ENCODE measurements around the gene EML6.

Gene EML6

DNA sequence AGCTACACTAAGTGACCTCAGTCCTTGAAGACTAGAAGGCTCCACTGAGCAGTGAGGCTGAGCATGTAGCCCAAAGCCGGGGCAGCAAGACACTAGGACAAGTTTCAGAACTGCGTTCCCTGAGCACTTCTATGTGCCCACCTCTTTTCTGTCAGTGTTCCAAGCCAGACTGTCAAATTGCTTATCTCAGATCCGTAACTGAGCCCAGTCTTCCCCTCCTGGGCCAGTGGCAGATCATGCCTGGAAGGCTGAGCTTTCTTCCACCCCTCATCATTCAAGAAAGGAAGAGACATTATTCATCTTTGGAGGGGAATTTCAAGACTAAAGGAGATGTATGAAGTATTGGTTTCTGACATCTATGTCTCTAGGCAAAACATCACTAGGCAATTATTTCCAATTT is 49.8 kb downstream of the EML6 start:
- Histone ChIP-seq H3K36me3 (replicated peaks; ENCODE audit: low read depth, low read length) (no peaks in the 10 kb centered on the region), H3K27ac (ENCODE audit: low read length) (no peak overlapping the region), H3K79me2 (ENCODE audit: low read length) (no peaks in the 10 kb centered on the region), H3K4me2 (ENCODE audit: low read length) (no peak overlapping the region), H2AFZ (ENCODE audit: low read depth, low read length) (no peak overlapping the region), H3K4me1 (ENCODE audit: low read length) (peaks cover under 1% of the 10 kb centered on the region), H3K27me3 (ENCODE audit: low read depth, low read length) (no peaks in the 10 kb centered on the region), H3K9me3 (ENCODE audit: insufficient read depth, low read length) (no peaks in the 10 kb centered on the region), H3K9ac (ENCODE audit: low read length) (no peak overlapping the region), H4K20me1 (ENCODE audit: insufficient read depth, low read length) (no peaks in the 10 kb centered on the region), H3K4me3 (ENCODE audit: low read length) (no peak overlapping the region)
- TF ChIP-seq EZH2phosphoT487 (IDR thresholded peaks at IDR 0.05; ENCODE audit: low read depth) (no peak), CTCF (IDR thresholded peaks at IDR 0.05; ENCODE audit: low read depth, low read length) (no peak)

- Histone ChIP-seq H3K27me3 (ENCODE audit: low read depth, low read length) (no peaks in the 10 kb centered on the region), H3K4me2 (ENCODE audit: low read length) (no peak overlapping the region), H3K4me1 (ENCODE audit: low read length) (no peaks in the 10 kb centered on the region), H3K9me3 (ENCODE audit: insufficient read depth, low read length) (no peaks in the 10 kb centered on the region), H3K79me2 (ENCODE audit: low read length) (no peaks in the 10 kb centered on the region), H3K9ac (ENCODE audit: low read length) (no peak overlapping the region), H3K36me3 (replicated peaks; ENCODE audit: low read depth, low read length) (no peaks in the 10 kb centered on the region), H2AFZ (ENCODE audit: low read depth, low read length) (no peak overlapping the region), H3K4me3 (ENCODE audit: low read length) (no peak overlapping the region), H3K27ac (ENCODE audit: low read length) (no peak overlapping the region), H4K20me1 (ENCODE audit: insufficient read depth, low read length) (no peaks in the 10 kb centered on the region)
- no peak for TF ChIP-seq EZH2phosphoT487 (IDR thresholded peaks at IDR 0.05; ENCODE audit: low read depth)
- no peak for TF ChIP-seq CTCF (IDR thresholded peaks at IDR 0.05; ENCODE audit: low read depth, low read length)
These were observed 50.4 kb downstream of the EML6 start for GRCh38 chr2:54773838-54774237.

- Histone ChIP-seq H3K4me1 (ENCODE audit: low read length) (no peaks in the 10 kb centered on the region), H3K27me3 (ENCODE audit: low read depth, low read length) (no peaks in the 10 kb centered on the region), H3K9ac (ENCODE audit: low read length) (no peak overlapping the region), H3K79me2 (ENCODE audit: low read length) (no peaks in the 10 kb centered on the region), H3K36me3 (replicated peaks; ENCODE audit: low read depth, low read length) (no peaks in the 10 kb centered on the region), H3K4me3 (ENCODE audit: low read length) (no peak overlapping the region), H4K20me1 (ENCODE audit: insufficient read depth, low read length) (no peaks in the 10 kb centered on the region), H2AFZ (ENCODE audit: low read depth, low read length) (no peak overlapping the region), H3K9me3 (ENCODE audit: insufficient read depth, low read length) (no peaks in the 10 kb centered on the region), H3K4me2 (ENCODE audit: low read length) (no peak overlapping the region), H3K27ac (ENCODE audit: low read length) (no peak overlapping the region)
- TF ChIP-seq EZH2phosphoT487 (IDR thresholded peaks at IDR 0.05; ENCODE audit: low read depth) (no peak), CTCF (IDR thresholded peaks at IDR 0.05; ENCODE audit: low read depth, low read length) (no peak)
These were observed 52.2 kb downstream of the EML6 start for GRCh38 chr2:54775710-54776109.

GRCh38 chr2:54776494-54776893 is 53.0 kb downstream of the EML6 start:
- H4K20me1 ChIP-seq (ENCODE audit: insufficient read depth, low read length) = no peaks in the 10 kb centered on the region
- H3K27me3 ChIP-seq (ENCODE audit: low read depth, low read length) = no peaks in the 10 kb centered on the region
- no peaks in the 10 kb centered on the region for H3K9me3 ChIP-seq (ENCODE audit: insufficient read depth, low read length)
- H3K27ac ChIP-seq (ENCODE audit: low read length) = no peak overlapping the region
- H3K4me1 ChIP-seq (ENCODE audit: low read length) = no peaks in the 10 kb centered on the region
- TF ChIP-seq EZH2phosphoT487 (IDR thresholded peaks at IDR 0.05; ENCODE audit: low read depth) = no peak
- TF ChIP-seq CTCF (IDR thresholded peaks at IDR 0.05; ENCODE audit: low read depth, low read length) = no peak
- no peak overlapping the region for H3K4me2 ChIP-seq (ENCODE audit: low read length)
- H3K4me3 ChIP-seq (ENCODE audit: low read length) = no peak overlapping the region
- H3K36me3 ChIP-seq (replicated peaks; ENCODE audit: low read depth, low read length) = no peaks in the 10 kb centered on the region
- no peak overlapping the region for H3K9ac ChIP-seq (ENCODE audit: low read length)
- H3K79me2 ChIP-seq (ENCODE audit: low read length) = no peaks in the 10 kb centered on the region
- no peak overlapping the region for H2AFZ ChIP-seq (ENCODE audit: low read depth, low read length)
